SU-DHL-6 (cell line): ENCODE data around the gene DNASE1.

Experiments
- H2AFZ ChIP-seq: fragments of 200-600 bp; sonication (generic); 2 replicates; pipeline ENCODE4 v1.6.1; 2014; ENCODE audit warnings: low read depth, mild to moderate bottlenecking, moderate library complexity, mixed read lengths, antibody characterized with exemption, low read length; ENCODE audit not compliant: severe bottlenecking
- H3F3A ChIP-seq: fragments of 200-600 bp; shearing (Covaris generic); 2 replicates; pipeline ENCODE4 v1.6.0; 2016; ENCODE audit warnings: antibody characterized with exemption, mild to moderate bottlenecking; ENCODE audit not compliant: insufficient read depth
- H3K27ac ChIP-seq: fragments of 200-600 bp; sonication (generic); 2 replicates; pipeline ENCODE4 v1.5.1; 2016; ENCODE audit warnings: low read depth, mild to moderate bottlenecking, low read length, moderate library complexity, mixed read lengths
- H3K27me3 ChIP-seq: fragments of 200-600 bp; sonication (generic), shearing (Covaris generic); 2 replicates; pipeline ENCODE4 v1.6.0; 2014; ENCODE audit warnings: mild to moderate bottlenecking, low read length
- H3K36me3 ChIP-seq: fragments of 200-600 bp; sonication (generic); 2 replicates; pipeline ENCODE4 v1.6.1; 2014; ENCODE audit warnings: mild to moderate bottlenecking, low read length, mixed read lengths
- H3K4me2 ChIP-seq: fragments of 300-600, 200-600 bp; shearing (Covaris generic), sonication (generic); 2 replicates; pipeline ENCODE4 v1.6.0; 2014; ENCODE audit warnings: low read length, low read depth, mild to moderate bottlenecking; ENCODE audit not compliant: poor library complexity, severe bottlenecking
- H3K4me3 ChIP-seq: fragments of 200-600 bp; sonication (generic); 2 replicates; pipeline ENCODE4 v1.5.1; 2014; ENCODE audit warnings: antibody characterized with exemption, low read length, mild to moderate bottlenecking, mixed read lengths; ENCODE audit not compliant: insufficient read depth, poor library complexity, severe bottlenecking
- H3K79me2 ChIP-seq: fragments of 200-600 bp; sonication (generic); 2 replicates; pipeline ENCODE4 v1.6.1; 2014; ENCODE audit warnings: mild to moderate bottlenecking, low read length, moderate library complexity; ENCODE audit not compliant: insufficient read depth
- H3K9ac ChIP-seq: fragments of 200-600 bp; sonication (generic); 2 replicates; pipeline ENCODE4 v1.7.0; 2014; ENCODE audit warnings: mild to moderate bottlenecking, low read length
- H3K9me2 ChIP-seq: fragments of 200-600 bp; sonication (generic); replicated peaks from 2 replicates; pipeline ENCODE4 v1.6.1; 2014; ENCODE audit warnings: low read length; ENCODE audit not compliant: insufficient read depth
- H3K9me3 ChIP-seq: fragments of 200-600 bp; sonication (generic); 2 replicates; pipeline ENCODE4 v1.6.1; 2014; ENCODE audit warnings: low read length, mixed read lengths; ENCODE audit not compliant: insufficient read depth
- H4K20me1 ChIP-seq: fragments of 200-600 bp; sonication (generic); 2 replicates; pipeline ENCODE4 v1.6.1; 2014; ENCODE audit warnings: low read depth, mild to moderate bottlenecking, antibody characterized with exemption, low read length, moderate library complexity, mixed read lengths
- CTCF ChIP-seq: fragments of 200-600 bp; sonication (generic); IDR thresholded peaks from one replicate; pipeline ENCODE4 v1.5.1; 2017; ENCODE audit warnings: antibody characterized with exemption, mild to moderate bottlenecking, low read length, moderate library complexity; ENCODE audit not compliant: insufficient read depth, poor library complexity, severe bottlenecking
- EZH2phosphoT487 ChIP-seq: fragments of 200-600 bp; sonication (generic), shearing (Covaris generic); conservative IDR thresholded peaks from 2 replicates; pipeline ENCODE4 v1.6.1; 2018; ENCODE audit warnings: mild to moderate bottlenecking, antibody characterized with exemption, low read length, moderate library complexity, mixed read lengths

Gene DNASE1

DNA sequence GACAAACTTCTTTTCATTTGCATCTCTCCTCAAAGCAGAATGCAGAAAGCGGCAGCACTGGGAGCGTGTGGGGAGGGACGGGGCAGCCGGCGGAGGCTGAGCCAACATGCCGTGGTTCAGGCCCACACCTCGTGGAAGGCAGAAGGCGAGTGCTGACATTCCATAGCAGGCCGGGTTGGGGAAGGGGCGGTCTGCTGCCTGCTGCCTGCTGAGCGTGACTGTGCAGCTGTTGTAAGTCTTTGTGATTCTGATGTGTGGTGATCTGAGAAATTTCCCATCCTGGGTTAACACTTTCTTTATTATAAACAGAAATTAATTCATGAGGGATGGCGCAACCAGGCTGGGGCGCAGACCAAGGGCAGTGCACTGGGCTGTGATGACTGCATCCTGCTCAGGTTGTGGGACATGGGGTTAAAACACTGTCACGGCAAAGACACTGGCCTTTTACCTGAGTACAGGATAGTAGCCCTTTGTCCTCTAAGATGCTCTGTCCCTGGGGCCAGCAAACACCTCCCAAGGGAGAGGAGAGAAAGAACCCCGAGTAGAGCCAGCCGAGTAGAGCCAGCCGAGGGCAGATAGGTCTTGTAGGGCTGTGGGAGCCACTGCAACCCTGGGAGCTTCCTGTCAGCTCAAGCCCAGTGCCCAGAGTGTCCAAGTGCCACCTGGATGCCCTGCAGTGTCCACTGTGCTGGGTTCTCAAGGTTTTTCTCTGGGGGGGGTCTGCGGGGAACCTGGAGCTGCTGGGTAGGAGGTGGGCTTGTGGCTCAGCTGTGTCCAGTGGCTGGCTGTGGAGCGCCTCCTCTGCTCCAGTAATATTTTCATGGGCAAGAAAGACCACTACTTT lies 8.8 kb upstream of the DNASE1 start:
- Histone ChIP-seq H3K9me3 (no peaks in the 10 kb centered on the region), H3K27ac (no peak overlapping the region), H3K9ac (no peak overlapping the region), H3K36me3 (0 out of 2 replicates have a peak, but pooled peaks cover 2% of the 10 kb centered on the region), H3F3A (peaks cover 14% of the 10 kb centered on the region), H2AFZ (no peak overlapping the region), H3K79me2 (peaks cover 4% of the 10 kb centered on the region; the same call in 1 of the 2 replicates), H3K27me3 (no peaks in the 10 kb centered on the region), H3K4me3 (no peak overlapping the region), H4K20me1 (no peaks in the 10 kb centered on the region), H3K4me2 (no peak overlapping the region), H3K9me2 (no peaks in the 10 kb centered on the region)
- TF ChIP-seq CTCF: no peak
- no peak for TF ChIP-seq EZH2phosphoT487

DNA sequence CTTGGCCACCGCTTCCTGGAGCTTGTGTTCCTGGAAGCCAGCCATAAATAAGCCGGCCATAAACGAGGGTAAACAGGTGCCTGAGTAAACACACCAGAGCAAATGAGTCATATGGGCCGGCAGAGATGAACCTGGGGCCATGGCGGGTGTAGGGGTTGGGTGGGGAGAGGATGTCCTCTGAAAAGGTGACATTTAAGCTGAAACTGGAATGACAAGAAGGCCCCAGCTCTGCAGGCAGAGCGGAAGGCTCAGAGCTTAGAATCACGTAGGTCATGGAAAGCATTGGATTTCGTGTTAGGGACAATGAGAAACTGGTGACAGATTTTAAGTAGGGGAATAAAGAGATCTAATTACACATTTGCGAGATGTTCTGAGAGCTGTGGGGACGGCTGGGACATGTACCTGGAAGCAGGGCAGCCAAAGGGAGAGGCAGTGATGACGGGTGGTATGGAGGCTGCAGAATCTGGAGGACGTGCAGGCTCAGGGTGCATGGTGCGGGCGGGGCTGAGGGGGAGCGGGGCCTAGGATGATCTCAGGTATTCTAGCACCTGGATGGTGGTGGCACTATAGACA lies 8.1 kb upstream of the DNASE1 start:
- H3K9me3 ChIP-seq: no peaks in the 10 kb centered on the region
- peaks cover 14% of the 10 kb centered on the region for H3F3A ChIP-seq
- 0 out of 2 replicates have a peak, but pooled peaks cover 2% of the 10 kb centered on the region for H3K36me3 ChIP-seq
- no peaks in the 10 kb centered on the region for H4K20me1 ChIP-seq
- H3K79me2 ChIP-seq: no peaks in the 10 kb centered on the region
- H3K9me2 ChIP-seq: no peaks in the 10 kb centered on the region
- H3K4me3 ChIP-seq: no peak overlapping the region
- no peak overlapping the region for H3K9ac ChIP-seq
- H3K27ac ChIP-seq: no peak overlapping the region
- H3K4me2 ChIP-seq: no peak overlapping the region
- TF ChIP-seq EZH2phosphoT487 (no peak), CTCF (no peak)
- no peak overlapping the region for H2AFZ ChIP-seq
- H3K27me3 ChIP-seq: no peaks in the 10 kb centered on the region

GRCh38 chr16:3650631-3651265 lies 3.7 kb upstream of the DNASE1 start:
- H3K79me2 ChIP-seq: peaks cover 5% of the 10 kb centered on the region; the same call in 1 of the 2 replicates
- H4K20me1 ChIP-seq: no peaks in the 10 kb centered on the region
- H3K4me2 ChIP-seq: no peak overlapping the region
- H3K9ac ChIP-seq: no peak overlapping the region
- H3K9me3 ChIP-seq: no peaks in the 10 kb centered on the region
- no peaks in the 10 kb centered on the region for H3K27me3 ChIP-seq
- no peak overlapping the region for H2AFZ ChIP-seq
- no peaks in the 10 kb centered on the region for H3K9me2 ChIP-seq
- H3F3A ChIP-seq: peaks cover 25% of the 10 kb centered on the region
- no peak overlapping the region for H3K4me3 ChIP-seq
- 0 out of 2 replicates have a peak, but pooled peaks cover 2% of the 10 kb centered on the region for H3K36me3 ChIP-seq
- no peak overlapping the region for H3K27ac ChIP-seq
- TF ChIP-seq EZH2phosphoT487 (no peak), CTCF (no peak)
